H1 (cell line): ENCODE results near the gene SLC38A10. TPM values are rescaled to one million over a fixed set of nuclear protein-coding genes. Genes with fewer than 3 reads are reported as not detected.

Experiments used
- CTCF ChIA-PET: fragments of 300-600 bp; sonication (Branson Sonifier 250); formaldehyde crosslinking; loops from one replicate; lab custom pipeline; 2021; ENCODE audit not compliant: partially characterized antibody; lab: Charles Lee
- POLR2A ChIA-PET: fragments of 300-600 bp; sonication (Branson Sonifier 250); formaldehyde crosslinking; loops from one replicate; lab custom pipeline; 2021; ENCODE audit warnings: inconsistent platforms; ENCODE audit not compliant: partially characterized antibody; lab: Charles Lee
- DNase-seq, 2 experiments: peaks; one replicate each; pipeline versions ENCODE4 v3.0.0 to v3.0.0-alpha.2; 2010 to 2022; ENCODE audit warnings: low spot score in 2 of 2, low read depth in 1 of 2, mixed read lengths in 1 of 2
- FAIRE-seq: peaks from 2 replicates; lab custom pipeline; 2011; peaks lifted over from hg19 to GRCh38; lab: Jason Lieb, UNC
- H2AFZ ChIP-seq: 2 replicates; pipeline ENCODE4 v1.8.1; 2012; ENCODE audit warnings: low read length, inconsistent platforms
- H2AK5ac ChIP-seq: 2 replicates; pipeline ENCODE4 v1.6.1; 2013; ENCODE audit warnings: low read depth, low read length
- H2BK120ac ChIP-seq: replicated peaks from 2 replicates; pipeline ENCODE3; 2013; ENCODE audit warnings: low read depth, low read length, inconsistent platforms
- H2BK12ac ChIP-seq: 2 replicates; pipeline ENCODE4 v1.6.1; 2013; ENCODE audit warnings: low read depth, low read length
- H2BK15ac ChIP-seq: 2 replicates; pipeline ENCODE4 v1.6.1; 2013; ENCODE audit warnings: low read length
- H2BK20ac ChIP-seq: 2 replicates; pipeline ENCODE4 v1.6.1; 2013; ENCODE audit warnings: low read length
- H2BK5ac ChIP-seq: 2 replicates; pipeline ENCODE4 v1.6.1; 2013; ENCODE audit warnings: low read depth, low read length
- H3K14ac ChIP-seq: 2 replicates; pipeline ENCODE4 v1.6.1; 2013; ENCODE audit warnings: inconsistent platforms; ENCODE audit not compliant: insufficient read length
- H3K18ac ChIP-seq: 2 replicates; pipeline ENCODE4 v1.6.1; 2013; ENCODE audit warnings: low read length; ENCODE audit errors: extremely low read depth
- H3K23ac ChIP-seq: 2 replicates; pipeline ENCODE4 v1.6.1; 2013; ENCODE audit warnings: inconsistent platforms; ENCODE audit not compliant: insufficient read length
- H3K23me2 ChIP-seq: 2 replicates; pipeline ENCODE4 v1.6.1; 2013; ENCODE audit warnings: low read depth, low read length
- H3K27ac ChIP-seq: 2 replicates; pipeline ENCODE4 v1.6.1; 2011; ENCODE audit warnings: low read depth, low read length, inconsistent platforms
- H3K27me3 ChIP-seq, 4 experiments: replicated peaks in 1 of 4; 1 replicate in 1 of 4; 2 replicates in 3 of 4; pipeline versions ENCODE4 v1.6.1 to v1.8.1; 2011 to 2013; ENCODE audit warnings: low read length in 3 of 4, mild to moderate bottlenecking in 3 of 4, inconsistent platforms in 2 of 4, mixed read lengths in 2 of 4, moderate library complexity in 1 of 4; ENCODE audit not compliant: control insufficient read depth in 3 of 4, insufficient read depth in 3 of 4; ENCODE audit errors: extremely low read depth in 1 of 4
- H3K36me3 ChIP-seq, 4 experiments: 2 replicates each; pipeline versions ENCODE4 v1.6.1 to v1.8.1; 2011 to 2013; ENCODE audit warnings: mild to moderate bottlenecking in 4 of 4, low read length in 3 of 4, moderate library complexity in 2 of 4, control low read depth in 1 of 4, inconsistent platforms in 1 of 4; ENCODE audit not compliant: insufficient read depth in 4 of 4, control insufficient read depth in 2 of 4
- H3K4ac ChIP-seq: replicated peaks from 2 replicates; pipeline ENCODE3; 2013; ENCODE audit warnings: low read length, low read depth, mixed read lengths, inconsistent platforms; ENCODE audit not compliant: insufficient read length
- H3K4me1 ChIP-seq, 4 experiments: replicated peaks in 1 of 4; 1 replicate in 1 of 4; 2 replicates in 3 of 4; pipeline versions ENCODE4 v1.6.1 to v1.8.1; 2011 to 2013; ENCODE audit warnings: low read length in 3 of 4, inconsistent platforms in 2 of 4, mixed read lengths in 1 of 4; ENCODE audit not compliant: insufficient read depth in 4 of 4, control insufficient read depth in 3 of 4
- H3K4me2 ChIP-seq, 2 experiments: 2 replicates each; pipeline versions ENCODE4 v1.6.1 to v1.8.1; 2011 to 2013; ENCODE audit warnings: low read depth in 2 of 2, low read length in 2 of 2, control low read depth in 1 of 2, inconsistent platforms in 1 of 2, mild to moderate bottlenecking in 1 of 2; ENCODE audit not compliant: insufficient read depth in 1 of 2
- H3K4me3 ChIP-seq, 4 experiments: fragments of 200-600, 300-600 bp in 1 of 4; sonication (generic), shearing (Covaris generic), sonication (Bioruptor Twin) in 1 of 4; 2 replicates each; pipeline versions ENCODE4 v1.5.1 to v1.8.1; 2011 to 2016; ENCODE audit warnings: low read length in 4 of 4, low read depth in 3 of 4, control low read depth in 2 of 4, inconsistent platforms in 2 of 4, mild to moderate bottlenecking in 2 of 4, mixed read lengths in 1 of 4, moderate library complexity in 1 of 4; ENCODE audit not compliant: insufficient read depth in 2 of 4; ENCODE audit errors: extremely low read depth in 1 of 4
- H3K56ac ChIP-seq: replicated peaks from 2 replicates; pipeline ENCODE3; 2013; ENCODE audit warnings: low read depth, mild to moderate bottlenecking, mixed read lengths, low read length, inconsistent platforms; ENCODE audit not compliant: insufficient read length
- H3K79me1 ChIP-seq: 2 replicates; pipeline ENCODE4 v1.6.1; 2013; ENCODE audit warnings: low read depth, low read length, control low read depth
- H3K79me2 ChIP-seq, 2 experiments: 2 replicates each; pipeline versions ENCODE4 v1.6.1 to v1.8.1; 2012 to 2013; ENCODE audit warnings: low read length in 2 of 2, mild to moderate bottlenecking in 2 of 2, inconsistent platforms in 1 of 2; ENCODE audit not compliant: insufficient read depth in 2 of 2, control insufficient read depth in 1 of 2
- H3K9ac ChIP-seq, 4 experiments: replicated peaks in 1 of 4; 1 replicate in 1 of 4; 2 replicates in 3 of 4; pipeline versions ENCODE4 v1.6.1 to v1.8.1; 2011 to 2013; ENCODE audit warnings: low read depth in 3 of 4, low read length in 3 of 4, control low read depth in 2 of 4, mild to moderate bottlenecking in 2 of 4, moderate library complexity in 2 of 4, inconsistent platforms in 1 of 4; ENCODE audit errors: extremely low read depth in 1 of 4
- H3K9me3 ChIP-seq, 2 experiments: 2 replicates each; pipeline versions ENCODE4 v1.6.1 to v1.8.1; 2012 to 2013; ENCODE audit warnings: mild to moderate bottlenecking in 2 of 2, moderate library complexity in 2 of 2, control low read depth in 1 of 2, inconsistent platforms in 1 of 2, low read depth in 1 of 2, low read length in 1 of 2, mixed read lengths in 1 of 2; ENCODE audit not compliant: insufficient read depth in 2 of 2
- H4K20me1 ChIP-seq, 2 experiments: replicated peaks in 1 of 2; 2 replicates each; pipeline versions ENCODE3 to v1.8.1; 2011 to 2013; ENCODE audit warnings: inconsistent platforms in 2 of 2, low read length in 2 of 2, mild to moderate bottlenecking in 1 of 2; ENCODE audit not compliant: insufficient read depth in 2 of 2, control insufficient read depth in 1 of 2
- H4K5ac ChIP-seq: 2 replicates; pipeline ENCODE4 v1.6.1; 2013; ENCODE audit warnings: low read length, low read depth, mixed read lengths, inconsistent platforms; ENCODE audit not compliant: insufficient read length
- H4K8ac ChIP-seq: 2 replicates; pipeline ENCODE4 v1.8.0; 2013; ENCODE audit warnings: mild to moderate bottlenecking, moderate library complexity, low read length, inconsistent platforms; ENCODE audit not compliant: insufficient read depth; ENCODE audit errors: extremely low read depth
- H4K91ac ChIP-seq: replicated peaks from 2 replicates; pipeline ENCODE3; 2013; ENCODE audit warnings: low read length, mixed read lengths, inconsistent platforms; ENCODE audit not compliant: insufficient read length
- CEBPB ChIP-seq: IDR thresholded peaks from 2 replicates; pipeline ENCODE4 v1.6.1; 2012; ENCODE audit warnings: low read depth, low read length
- CHD1 ChIP-seq: IDR thresholded peaks from 2 replicates; pipeline ENCODE4 v1.6.1; 2012; ENCODE audit warnings: low read depth, low read length, improper control_type of control experiment
- GABPA ChIP-seq: IDR thresholded peaks from 2 replicates; pipeline ENCODE4 v1.6.1; 2011; ENCODE audit warnings: mild to moderate bottlenecking, low read length, moderate library complexity, borderline replicate concordance; ENCODE audit not compliant: insufficient read depth
- HDAC6 ChIP-seq: IDR thresholded peaks from one replicate; pipeline ENCODE4 v1.7.1; 2012; ENCODE audit warnings: low read depth, mild to moderate bottlenecking, inconsistent platforms, low read length, moderate library complexity
- POLR2A ChIP-seq, 2 experiments: IDR thresholded peaks; 1 replicate in 1 of 2; 2 replicates in 1 of 2; pipeline ENCODE4 v1.6.1; 2011; ENCODE audit warnings: low read depth in 2 of 2, low read length in 2 of 2, mild to moderate bottlenecking in 2 of 2; ENCODE audit errors: control extremely low read depth in 1 of 2
- SAP30 ChIP-seq: fragments of 300-600 bp; sonication (generic); IDR thresholded peaks from 2 replicates; pipeline ENCODE4 v1.7.1; 2012; ENCODE audit warnings: low read length, moderate library complexity, mild to moderate bottlenecking, inconsistent platforms; ENCODE audit not compliant: insufficient read depth, insufficient replicate concordance
- TAF1 ChIP-seq: IDR thresholded peaks from 2 replicates; pipeline ENCODE4 v1.6.1; 2011; ENCODE audit warnings: mild to moderate bottlenecking, low read depth, low read length
- TAF7 ChIP-seq: optimal IDR thresholded peaks from 2 replicates; pipeline ENCODE3; 2011; ENCODE audit warnings: low read depth, mild to moderate bottlenecking, inconsistent platforms, low read length, moderate library complexity, borderline replicate concordance
- TBP ChIP-seq: IDR thresholded peaks from 2 replicates; pipeline ENCODE4 v1.6.1; 2011; ENCODE audit warnings: low read depth, low read length, improper control_type of control experiment
- USF2 ChIP-seq: IDR thresholded peaks from 2 replicates; pipeline ENCODE4 v1.6.1; 2011; ENCODE audit warnings: low read length, improper control_type of control experiment
- WGBS, 2 experiments: shearing (Covaris generic) in 1 of 2; methylation state at CpG; one replicate each; pipeline versions ENCODE4 v1.1.6 to v1.1.7; 2013 to 2015; ENCODE audit warnings: low lambda C conversion rate in 2 of 2, mixed read lengths in 2 of 2, inconsistent platforms in 1 of 2, low coverage in 1 of 2, missing lambda C conversion rate in 1 of 2; ENCODE audit not compliant: insufficient replicate concordance in 2 of 2, insufficient coverage in 1 of 2, insufficient read length in 1 of 2; ENCODE audit errors: extremely low coverage in 1 of 2, missing lambda C conversion rate in 1 of 2; 5-methylcytosine and 5-hydroxymethylcytosine counted together
- polyA plus RNA-seq, 7 experiments: library from polyadenylated mRNA; depleted of rRNA in 3 of 7; stranded (reverse) in 5 of 7; unstranded in 2 of 7; fragments of >200 nt in 5 of 7; fragments of 200-250 nt in 2 of 7; gene quantifications; 1 replicate in 5 of 7; 2 replicates in 1 of 7; 4 replicates in 1 of 7; pipeline versions ENCODE4 v1.2.1 to v1.2.3, GENCODE V29; 2011 to 2013; ENCODE audit warnings: missing spikeins in 2 of 7, mixed read lengths in 2 of 7
- total RNA-seq: library from RNA; stranded (reverse); fragmentation: NEBNext Ultra II Directional; extraction: Animal tissue kit (Norgen Biotek cat#: 25700); gene quantifications from 2 replicates; pipeline ENCODE4 v1.2.1, GENCODE V29; 2021

Gene SLC38A10
- total and polyA plus RNA-seq, 2 of the 8 experiments (the other 6 are each of a cell fraction or from before 2014, with no cell fraction given): 26.4 to 41.0 TPM

- Histone ChIP-seq H4K20me1 (peaks cover 14 to 23% of the 10 kb centered on the region in 2 experiments), H3K4me1 (peaks cover 0 to 12% (median 9%) of the 10 kb centered on the region in 4 experiments; a peak in 5 of 7 replicates), H4K8ac (peak overlapping the region; percentile 35; the same call in 1 of the 2 replicates), H2BK15ac (no peak overlapping the region), H2BK20ac (no peak overlapping the region), H3K9me3 (no peaks in the 10 kb centered on the region), H3K27me3 (no peaks in the 10 kb centered on the region), H3K56ac (no peak overlapping the region), H3K14ac (no peak overlapping the region), H3K36me3 (no peaks in the 10 kb centered on the region; a peak in 1 of 8 replicates), H2AFZ (no peak overlapping the region), H3K4ac (peak overlapping the region; percentile 57), H3K9ac (peak overlapping the region; percentile 70 to 82 (median 79)), H4K5ac (no peak overlapping the region), H3K79me2 (peaks cover 0 to 23% of the 10 kb centered on the region in 2 experiments; a peak in 2 of 4 replicates), H3K4me2 (peak overlapping the region; percentile 69 to 87), H2AK5ac (no peak overlapping the region), H3K79me1 (peaks cover 9% of the 10 kb centered on the region), H2BK12ac (no peak overlapping the region), H3K23me2 (peaks cover 8% of the 10 kb centered on the region; the same call in 1 of the 2 replicates), H3K23ac (no peak overlapping the region), H3K27ac (peak overlapping the region; percentile 58; the same call in 1 of the 2 replicates), H2BK5ac (peak overlapping the region; percentile 44; the same call in 1 of the 2 replicates), H2BK120ac (no peak overlapping the region), H3K18ac (peak overlapping the region; percentile 60; the same call in 1 of the 2 replicates), H3K4me3 (peak overlapping the region; percentile 79 to 95 (median 82)), H4K91ac (peak overlapping the region; percentile 87)
- POLR2A ChIA-PET: interaction anchor here (0.5 to 3.3 kb wide), 15 partner anchors 7 to 431 kb away, joined by 3 to 18 read pairs (median 4); no protein-coding TSS in a partner anchor
- CTCF ChIA-PET: interaction anchor here (0.6 to 2.8 kb wide), 8 partner anchors 10 to 251 kb away, joined by 3 to 11 read pairs (median 3); no protein-coding TSS in a partner anchor
- no peak for FAIRE-seq
- DNase-seq: no peak
- WGBS, 2 experiments: 24% methylated on average over 34 of the region's 37 CpGs; no CpG with 5 or more reads in 1 of the 2 experiments
- no peak for TF ChIP-seq USF2
- TF ChIP-seq TAF7: peak; percentile 14
- TF ChIP-seq CHD1: no peak
- peak; percentile 92 for TF ChIP-seq SAP30
- TF ChIP-seq CEBPB: no peak
- peak in 1 of 2 experiments; percentile 45; a peak in 1 of 3 replicates for TF ChIP-seq POLR2A (IDR thresholded peaks at IDR 0.05; ENCODE audit: control extremely low read depth in 1 of 2, low read depth in 2 of 2, low read length in 2 of 2)
- TF ChIP-seq TBP: no peak
- no peak for TF ChIP-seq HDAC6
- no peak for TF ChIP-seq TAF1
- TF ChIP-seq GABPA: no peak
Observed at GRCh38 chr17:81239714-81240555, 55.2 kb downstream of the SLC38A10 start.
